Measurements from ENCODE around the gene DOK5. TPM values are rescaled to one million over a fixed set of nuclear protein-coding genes. Genes with fewer than 3 reads are reported as not detected.

DOK5 gene
- total and polyA plus RNA-seq, 2 donors from 2014 or later = 4.8 to 5.4 TPM

- Histone ChIP-seq H3K4me3 (ENCODE audit: low read length in 3 of 3) (no peak overlapping the region), H3K27me3 (ENCODE audit: control insufficient read depth, insufficient read depth, low read length) (no peaks in the 10 kb centered on the region), H3K9me3 (ENCODE audit: control insufficient read depth in 2 of 3, insufficient read depth in 1 of 3, low read length in 3 of 3) (no peaks in the 10 kb centered on the region), H3K36me3 (ENCODE audit: control insufficient read depth in 2 of 3, insufficient read depth in 3 of 3, low read length in 3 of 3) (no peaks in the 10 kb centered on the region), H3K9ac (ENCODE audit: low read length in 3 of 3) (no peak overlapping the region), H3K4me1 (ENCODE audit: control insufficient read depth in 2 of 3, insufficient read depth in 2 of 3, low read depth in 1 of 3, low read length in 3 of 3) (no peaks in the 10 kb centered on the region), H3K27ac (ENCODE audit: low read depth in 2 of 2, low read length in 2 of 2) (no peak overlapping the region)
- TF ChIP-seq CTCF (IDR thresholded peaks at IDR 0.05; ENCODE audit: borderline replicate concordance, extremely low read depth, insufficient read depth) = no peak
- FAIRE-seq = no peak
- DNase-seq = no peak
- intact Hi-C loops (cut with DNase I) = no loop called here
Measured at GRCh38 chr20:54631059-54631458, 155.7 kb downstream of the DOK5 start.

GRCh38 chr20:54633374-54634355 is 158.3 kb downstream of the DOK5 start:
- Histone ChIP-seq H3K9ac (ENCODE audit: low read length in 3 of 3) (no peak overlapping the region), H3K4me1 (ENCODE audit: control insufficient read depth in 2 of 3, insufficient read depth in 2 of 3, low read depth in 1 of 3, low read length in 3 of 3) (no peaks in the 10 kb centered on the region), H3K36me3 (ENCODE audit: control insufficient read depth in 2 of 3, insufficient read depth in 3 of 3, low read length in 3 of 3) (no peaks in the 10 kb centered on the region), H3K27me3 (ENCODE audit: control insufficient read depth, insufficient read depth, low read length) (no peaks in the 10 kb centered on the region), H3K9me3 (ENCODE audit: control insufficient read depth in 2 of 3, insufficient read depth in 1 of 3, low read length in 3 of 3) (no peaks in the 10 kb centered on the region), H3K4me3 (ENCODE audit: low read length in 3 of 3) (no peak overlapping the region), H3K27ac (ENCODE audit: low read depth in 2 of 2, low read length in 2 of 2) (no peak overlapping the region)
- no peak for TF ChIP-seq CTCF (IDR thresholded peaks at IDR 0.05; ENCODE audit: borderline replicate concordance, extremely low read depth, insufficient read depth)
- no peak for FAIRE-seq
- DNase-seq = no peak
- intact Hi-C loops (cut with DNase I) = no loop called here

- no peaks in the 10 kb centered on the region for H3K4me1 ChIP-seq (ENCODE audit: control insufficient read depth in 2 of 3, insufficient read depth in 2 of 3, low read depth in 1 of 3, low read length in 3 of 3)
- no peak for FAIRE-seq
- no peak overlapping the region for H3K4me3 ChIP-seq (ENCODE audit: low read length in 3 of 3)
- no peak overlapping the region for H3K27ac ChIP-seq (ENCODE audit: low read depth in 2 of 2, low read length in 2 of 2)
- no peaks in the 10 kb centered on the region for H3K36me3 ChIP-seq (ENCODE audit: control insufficient read depth in 2 of 3, insufficient read depth in 3 of 3, low read length in 3 of 3)
- no peaks in the 10 kb centered on the region for H3K27me3 ChIP-seq (ENCODE audit: control insufficient read depth, insufficient read depth, low read length)
- H3K9me3 ChIP-seq (ENCODE audit: control insufficient read depth in 2 of 3, insufficient read depth in 1 of 3, low read length in 3 of 3) = no peaks in the 10 kb centered on the region
- TF ChIP-seq CTCF (IDR thresholded peaks at IDR 0.05; ENCODE audit: borderline replicate concordance, extremely low read depth, insufficient read depth) = no peak
- DNase-seq = no peak
- no peak overlapping the region for H3K9ac ChIP-seq (ENCODE audit: low read length in 3 of 3)
- intact Hi-C loops (cut with DNase I) = no loop called here
Measured at GRCh38 chr20:54636575-54636974, 161.2 kb downstream of the DOK5 start.

Data from kidney (tissue), 14 donors.